AG10803 (cell line): Measurements from ENCODE around the gene MAN1A1.

Experiments used
- DNase-seq: peaks from one replicate; pipeline ENCODE4 v3.0.0; 2010; ENCODE audit warnings: low read depth
- H3K4me3 ChIP-seq: 2 replicates; pipeline ENCODE4 v1.5.1; 2011; ENCODE audit warnings: mild to moderate bottlenecking, low read length, control low read depth
- TF ChIP-seq, protein P1 (sequence below): conservative IDR thresholded peaks from 2 replicates; pipeline ENCODE4 v1.5.1; 2011; ENCODE audit warnings: mild to moderate bottlenecking, low read length, control low read depth, inconsistent platforms

Gene MAN1A1

DNA sequence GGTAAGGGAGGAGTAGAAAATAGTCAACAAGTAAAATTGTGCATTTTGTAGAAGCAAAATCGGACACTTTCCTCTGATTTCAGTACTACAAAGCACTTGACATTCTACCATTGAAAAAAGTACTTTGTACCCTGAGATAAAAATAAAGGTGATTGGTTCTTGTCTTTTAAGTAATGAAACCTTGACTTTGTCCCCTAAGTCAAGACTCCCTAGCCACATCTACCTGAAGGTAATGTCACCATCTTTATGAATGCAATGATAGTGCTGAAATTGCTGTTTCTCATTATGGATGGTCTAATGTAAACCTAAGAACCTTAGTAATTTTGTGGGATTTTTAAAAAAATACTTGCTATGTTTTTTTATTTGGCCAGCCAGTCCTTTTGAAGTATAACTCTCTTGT, 2.4 kb upstream of the MAN1A1 start:
- no peak overlapping the region for H3K4me3 ChIP-seq
- TF ChIP-seq, protein P1, sequence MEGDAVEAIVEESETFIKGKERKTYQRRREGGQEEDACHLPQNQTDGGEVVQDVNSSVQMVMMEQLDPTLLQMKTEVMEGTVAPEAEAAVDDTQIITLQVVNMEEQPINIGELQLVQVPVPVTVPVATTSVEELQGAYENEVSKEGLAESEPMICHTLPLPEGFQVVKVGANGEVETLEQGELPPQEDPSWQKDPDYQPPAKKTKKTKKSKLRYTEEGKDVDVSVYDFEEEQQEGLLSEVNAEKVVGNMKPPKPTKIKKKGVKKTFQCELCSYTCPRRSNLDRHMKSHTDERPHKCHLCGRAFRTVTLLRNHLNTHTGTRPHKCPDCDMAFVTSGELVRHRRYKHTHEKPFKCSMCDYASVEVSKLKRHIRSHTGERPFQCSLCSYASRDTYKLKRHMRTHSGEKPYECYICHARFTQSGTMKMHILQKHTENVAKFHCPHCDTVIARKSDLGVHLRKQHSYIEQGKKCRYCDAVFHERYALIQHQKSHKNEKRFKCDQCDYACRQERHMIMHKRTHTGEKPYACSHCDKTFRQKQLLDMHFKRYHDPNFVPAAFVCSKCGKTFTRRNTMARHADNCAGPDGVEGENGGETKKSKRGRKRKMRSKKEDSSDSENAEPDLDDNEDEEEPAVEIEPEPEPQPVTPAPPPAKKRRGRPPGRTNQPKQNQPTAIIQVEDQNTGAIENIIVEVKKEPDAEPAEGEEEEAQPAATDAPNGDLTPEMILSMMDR, result no peak
- DNase-seq, result no peak

DNA sequence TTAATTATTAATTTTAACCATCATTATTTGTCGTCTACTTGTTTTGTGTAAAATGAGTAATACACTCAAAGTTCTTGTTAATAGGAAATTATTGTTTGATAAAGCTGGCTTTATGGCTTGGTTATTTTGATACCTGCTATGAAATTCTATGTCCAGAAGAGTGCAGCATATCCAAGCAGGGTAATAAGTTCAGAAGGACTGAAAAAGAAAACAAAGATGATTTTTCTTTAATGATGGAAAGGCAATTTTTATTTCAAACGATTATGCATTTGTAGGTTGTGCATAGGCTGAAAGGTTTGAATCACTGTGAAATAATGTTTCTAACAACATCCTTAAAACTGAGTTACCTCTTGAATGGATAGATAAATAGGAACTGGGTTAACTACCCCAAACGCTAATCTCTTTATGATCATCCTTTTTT, 1.4 kb upstream of the MAN1A1 start:
- TF ChIP-seq, protein P1, result peak; percentile 76
- DNase-seq, result peak; percentile 56
- peak overlapping the region; percentile 86 for H3K4me3 ChIP-seq

DNA sequence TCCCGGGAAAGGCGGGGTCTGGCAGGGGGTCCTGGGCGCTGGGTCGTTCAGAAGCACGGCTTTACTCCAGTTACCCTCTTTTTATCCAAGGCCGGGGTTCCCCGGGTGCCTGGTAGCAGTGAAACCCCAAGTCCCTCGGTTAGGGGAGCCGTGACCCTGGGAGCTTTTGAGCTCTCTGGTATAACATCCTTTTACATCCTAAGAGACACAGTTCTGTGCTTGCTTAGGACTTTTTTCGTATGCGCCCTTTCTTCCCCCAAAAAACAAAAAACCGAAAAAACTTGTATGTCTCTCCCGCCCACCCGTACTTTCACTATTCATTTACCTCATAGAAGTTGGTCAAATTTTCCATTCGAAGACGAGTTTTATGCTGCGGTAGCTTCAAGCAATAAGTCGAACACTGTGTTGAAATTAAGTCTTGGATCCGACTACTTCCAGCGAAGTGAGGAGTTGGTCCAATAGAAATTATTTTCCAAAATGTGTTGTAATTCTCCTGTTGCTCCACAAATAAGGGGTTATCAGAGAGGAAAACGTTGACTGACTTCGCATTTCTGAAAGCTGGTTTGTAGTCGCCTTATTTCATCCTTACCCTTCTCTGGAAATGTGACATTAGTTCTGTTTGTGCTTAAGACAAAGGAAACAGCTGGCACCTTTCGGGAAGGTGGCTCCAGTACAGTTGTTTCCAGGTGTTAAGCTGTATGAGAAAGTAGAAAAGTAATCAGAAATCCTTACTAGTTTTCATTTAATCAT, 816 bp upstream of the MAN1A1 start:
- DNase-seq, result peak; percentile 67
- H3K4me3 ChIP-seq, result peak overlapping the region; percentile 86
- TF ChIP-seq, protein P1, result no peak

DNA sequence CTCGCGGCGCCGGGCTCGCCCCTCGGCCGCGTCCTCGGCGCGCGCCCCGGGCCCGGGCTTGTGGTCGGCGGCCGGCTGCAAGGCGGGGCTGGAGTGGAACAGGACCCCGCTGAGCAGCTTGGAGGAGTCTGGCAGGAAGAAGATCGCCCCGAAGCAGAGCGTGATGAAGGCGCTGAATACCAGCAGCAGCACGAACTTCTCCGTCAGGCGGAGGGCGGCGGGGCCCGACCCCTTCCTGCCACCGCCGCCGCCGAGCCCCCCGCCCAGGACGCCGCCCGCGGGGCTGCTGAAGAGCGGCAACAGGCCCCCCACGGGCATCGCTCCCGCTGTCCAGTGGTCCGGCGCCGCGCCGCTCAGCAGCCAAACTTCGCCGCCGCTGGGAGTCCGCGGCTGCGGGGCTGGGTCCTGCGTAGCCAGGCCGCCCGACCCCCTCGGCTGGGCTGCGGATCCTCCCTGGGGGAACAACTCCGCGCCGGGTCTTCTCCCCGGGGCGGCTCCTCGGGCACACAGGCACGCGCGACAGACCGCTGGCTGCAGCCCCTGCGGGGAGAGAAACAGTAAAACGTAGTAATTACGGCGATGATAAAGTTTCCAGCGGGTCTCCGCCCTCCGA, 707 bp downstream of the MAN1A1 start:
- peak overlapping the region; percentile 86 for H3K4me3 ChIP-seq
- no peak for DNase-seq
- TF ChIP-seq, protein P1, result no peak

DNA sequence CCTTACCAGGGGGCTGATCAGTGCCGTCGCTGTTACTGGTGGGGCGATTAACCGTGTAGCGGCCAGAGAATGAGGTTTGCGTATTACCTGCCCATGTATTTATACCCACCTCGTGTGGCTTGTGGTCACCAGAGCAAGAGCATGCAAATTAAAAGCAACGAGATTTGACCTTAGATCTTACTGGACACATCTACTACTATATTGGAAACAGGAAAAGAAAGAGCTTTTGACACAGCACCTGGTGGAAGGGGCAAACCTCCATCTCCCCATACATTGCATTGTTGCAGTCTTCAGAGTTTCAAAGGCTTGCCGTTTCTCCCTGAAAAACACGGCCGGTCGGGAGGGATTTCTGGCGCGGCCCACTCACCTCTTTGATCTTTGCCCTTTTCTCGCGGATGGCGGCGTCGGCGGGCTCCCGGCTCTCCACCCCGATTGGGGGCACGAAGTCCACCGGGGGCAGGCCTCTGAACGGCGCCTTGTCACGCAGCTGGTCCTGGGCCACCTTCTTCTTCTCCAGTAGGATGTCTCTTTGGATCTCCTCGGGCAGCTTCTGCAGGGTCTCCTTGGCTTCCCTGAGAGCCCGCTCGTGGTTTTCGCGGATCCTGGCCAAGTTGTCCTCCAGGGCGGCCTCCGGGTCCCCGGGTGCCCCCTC, 1.3 kb downstream of the MAN1A1 start:
- DNase-seq, result no peak
- TF ChIP-seq, protein P1, result no peak
- peak overlapping the region; percentile 86 for H3K4me3 ChIP-seq

DNA sequence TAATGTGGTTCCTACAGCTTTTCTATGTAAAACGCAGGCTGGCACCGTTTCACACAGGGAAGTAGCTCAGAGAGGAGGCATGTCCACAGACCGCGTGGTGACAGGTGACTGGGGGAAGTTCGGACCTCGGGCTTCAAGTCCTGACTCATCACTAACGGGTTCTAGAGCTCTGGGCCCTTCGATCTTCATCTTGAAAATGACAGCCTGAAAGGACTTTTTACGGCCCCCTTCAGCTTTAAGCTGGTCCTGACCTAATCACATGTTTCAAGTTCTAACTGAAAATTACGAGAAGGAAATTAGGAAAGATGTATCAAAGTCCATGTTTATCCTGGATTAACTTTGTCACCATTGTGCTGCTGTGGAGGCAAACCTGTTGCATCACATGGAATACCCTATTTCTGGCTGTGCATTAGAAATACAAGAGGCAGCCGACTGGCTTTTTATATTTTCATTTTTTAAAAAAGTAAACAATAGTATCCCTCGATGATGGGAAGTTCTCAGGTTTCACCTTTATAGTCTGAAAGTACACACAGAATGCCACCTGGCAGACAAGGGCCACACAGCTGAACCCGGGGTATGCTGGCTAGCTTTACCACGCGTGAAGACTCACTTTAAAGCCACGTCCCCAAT, 2.0 kb downstream of the MAN1A1 start:
- TF ChIP-seq, protein P1, result no peak
- H3K4me3 ChIP-seq, result peak overlapping the region; percentile 86
- DNase-seq, result no peak
